ENCODE data around the gene RFTN2. TPM values are rescaled to one million over a fixed set of nuclear protein-coding genes. Genes with fewer than 3 reads are reported as not detected.

RFTN2 gene
- total RNA-seq, 1 donor from 2014 or later, result 9.9 TPM

DNA sequence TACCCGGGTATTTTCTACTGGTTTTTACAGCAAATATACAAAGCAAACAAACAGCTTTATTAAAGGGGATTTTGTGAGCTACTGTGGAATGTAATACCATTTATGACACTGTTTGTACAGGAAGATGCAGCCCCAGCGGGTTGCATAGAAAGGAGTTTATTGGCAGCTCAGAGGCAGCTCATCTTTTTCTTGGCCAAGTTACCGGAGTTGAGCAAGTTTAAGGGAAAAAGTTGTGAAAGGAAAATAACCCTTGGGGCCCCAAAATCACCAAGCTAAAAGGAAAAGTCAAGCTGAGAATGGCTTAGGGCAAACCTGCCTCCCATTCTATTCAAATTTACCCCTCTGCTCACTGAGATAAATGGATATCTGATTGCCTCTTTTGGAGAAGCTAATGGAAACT, 98.8 kb downstream of the RFTN2 start:
- TF ChIP-seq, protein P1, sequence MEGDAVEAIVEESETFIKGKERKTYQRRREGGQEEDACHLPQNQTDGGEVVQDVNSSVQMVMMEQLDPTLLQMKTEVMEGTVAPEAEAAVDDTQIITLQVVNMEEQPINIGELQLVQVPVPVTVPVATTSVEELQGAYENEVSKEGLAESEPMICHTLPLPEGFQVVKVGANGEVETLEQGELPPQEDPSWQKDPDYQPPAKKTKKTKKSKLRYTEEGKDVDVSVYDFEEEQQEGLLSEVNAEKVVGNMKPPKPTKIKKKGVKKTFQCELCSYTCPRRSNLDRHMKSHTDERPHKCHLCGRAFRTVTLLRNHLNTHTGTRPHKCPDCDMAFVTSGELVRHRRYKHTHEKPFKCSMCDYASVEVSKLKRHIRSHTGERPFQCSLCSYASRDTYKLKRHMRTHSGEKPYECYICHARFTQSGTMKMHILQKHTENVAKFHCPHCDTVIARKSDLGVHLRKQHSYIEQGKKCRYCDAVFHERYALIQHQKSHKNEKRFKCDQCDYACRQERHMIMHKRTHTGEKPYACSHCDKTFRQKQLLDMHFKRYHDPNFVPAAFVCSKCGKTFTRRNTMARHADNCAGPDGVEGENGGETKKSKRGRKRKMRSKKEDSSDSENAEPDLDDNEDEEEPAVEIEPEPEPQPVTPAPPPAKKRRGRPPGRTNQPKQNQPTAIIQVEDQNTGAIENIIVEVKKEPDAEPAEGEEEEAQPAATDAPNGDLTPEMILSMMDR (IDR thresholded peaks at IDR 0.05; ENCODE audit: unreplicated experiment), result no peak
- Mint-ChIP-seq H3K4me1 (no peaks in the 10 kb centered on the region), H3K9me3 (peaks cover 13% of the 10 kb centered on the region), H3K4me3 (no peak overlapping the region), H3K27me3 (ENCODE audit: low read depth) (no peaks in the 10 kb centered on the region), H3K27ac (no peak overlapping the region), H3K36me3 (peaks cover 25% of the 10 kb centered on the region)
- no peak for DNase-seq (ENCODE audit: low spot score in 2 of 2, unreplicated experiment in 2 of 2)

DNA sequence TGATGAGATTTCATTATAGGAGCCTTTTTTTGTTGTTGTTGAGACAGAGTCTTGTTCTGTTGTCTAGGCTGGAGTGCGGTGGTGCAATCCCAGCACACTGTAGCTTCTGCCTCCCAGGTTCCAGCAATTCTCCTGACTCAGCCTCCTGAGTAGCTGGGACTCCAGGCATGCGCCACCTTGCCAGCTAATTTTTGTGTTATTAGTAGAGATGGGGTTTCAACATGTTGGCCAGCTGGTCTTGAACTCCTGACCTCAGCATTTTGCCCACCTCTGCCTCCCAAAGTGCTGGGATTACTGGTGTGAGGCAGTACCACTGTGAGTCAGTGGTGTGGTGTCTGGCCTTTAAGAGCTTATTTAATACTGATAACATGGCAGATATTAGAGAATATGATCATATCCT, 99.4 kb downstream of the RFTN2 start:
- TF ChIP-seq, protein P1 (IDR thresholded peaks at IDR 0.05; ENCODE audit: unreplicated experiment), result no peak
- Mint-ChIP-seq H3K36me3 (peaks cover 25% of the 10 kb centered on the region), H3K27me3 (ENCODE audit: low read depth) (no peaks in the 10 kb centered on the region), H3K4me3 (no peak overlapping the region), H3K27ac (no peak overlapping the region), H3K9me3 (peaks cover 13% of the 10 kb centered on the region), H3K4me1 (no peaks in the 10 kb centered on the region)
- DNase-seq (ENCODE audit: low spot score in 2 of 2, unreplicated experiment in 2 of 2), result no peak

DNA sequence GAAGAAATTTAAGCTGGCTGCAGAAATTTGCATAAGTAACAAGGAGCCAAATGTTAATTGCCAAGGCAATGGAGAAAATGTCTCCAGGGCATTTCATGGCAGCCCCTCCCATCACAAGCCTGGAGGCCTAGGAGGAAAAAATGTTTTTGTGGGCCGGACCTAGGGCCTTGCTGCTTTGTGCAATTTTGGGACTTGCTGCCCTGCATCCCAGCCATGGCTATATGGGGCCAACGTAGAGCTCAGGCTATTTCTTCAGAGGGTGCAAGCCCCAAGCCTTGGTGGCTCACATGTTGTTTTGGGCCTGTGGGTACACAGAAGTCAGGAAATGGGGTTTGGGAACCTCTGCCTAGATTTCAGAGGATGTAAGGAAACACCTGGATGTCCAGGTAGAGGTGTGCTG, 101.8 kb downstream of the RFTN2 start:
- TF ChIP-seq, protein P1 (IDR thresholded peaks at IDR 0.05; ENCODE audit: unreplicated experiment), result no peak
- Mint-ChIP-seq H3K4me3 (no peak overlapping the region), H3K9me3 (peaks cover 13% of the 10 kb centered on the region), H3K27ac (no peak overlapping the region), H3K4me1 (no peaks in the 10 kb centered on the region), H3K27me3 (ENCODE audit: low read depth) (no peaks in the 10 kb centered on the region), H3K36me3 (peaks cover 25% of the 10 kb centered on the region)
- no peak for DNase-seq (ENCODE audit: low spot score in 2 of 2, unreplicated experiment in 2 of 2)

DNA sequence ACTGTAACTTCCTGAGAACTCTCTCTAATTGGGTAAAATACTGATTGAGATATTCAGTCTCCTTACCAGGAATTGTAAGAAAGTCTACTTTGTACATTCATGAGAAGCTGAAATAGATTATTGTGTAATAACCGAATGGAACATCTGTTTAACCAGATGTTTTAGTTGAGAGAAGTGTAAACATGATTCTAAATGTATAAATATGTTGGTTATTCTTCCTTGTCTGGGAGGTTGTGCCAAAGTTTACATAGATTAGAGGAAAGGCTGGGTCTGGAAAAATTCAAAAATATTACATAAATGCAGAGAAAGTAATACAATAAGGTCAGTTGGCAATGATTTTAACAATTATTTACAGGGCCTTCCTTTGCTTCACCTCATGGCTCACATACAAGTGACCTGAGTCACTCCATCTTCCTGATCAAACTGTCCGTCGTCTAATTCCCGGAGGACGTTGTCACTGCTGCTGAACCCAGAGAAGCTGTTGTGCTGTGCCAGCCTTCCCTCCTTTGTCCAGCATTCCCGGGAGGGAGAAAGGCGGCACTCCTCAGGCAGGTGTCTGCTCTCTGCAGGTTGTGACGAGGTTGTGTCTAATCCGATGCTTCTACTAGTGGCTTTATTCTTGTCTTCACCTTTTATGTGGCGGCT, 103.6 kb downstream of the RFTN2 start:
- TF ChIP-seq, protein P1 (IDR thresholded peaks at IDR 0.05; ENCODE audit: unreplicated experiment), result no peak
- Mint-ChIP-seq H3K9me3 (peaks cover 13% of the 10 kb centered on the region), H3K27ac (peak overlapping the region; percentile 22), H3K4me3 (no peak overlapping the region), H3K36me3 (peaks cover 28% of the 10 kb centered on the region), H3K4me1 (no peaks in the 10 kb centered on the region), H3K27me3 (ENCODE audit: low read depth) (no peaks in the 10 kb centered on the region)
- no peak for DNase-seq (ENCODE audit: low spot score in 2 of 2, unreplicated experiment in 2 of 2)

DNA sequence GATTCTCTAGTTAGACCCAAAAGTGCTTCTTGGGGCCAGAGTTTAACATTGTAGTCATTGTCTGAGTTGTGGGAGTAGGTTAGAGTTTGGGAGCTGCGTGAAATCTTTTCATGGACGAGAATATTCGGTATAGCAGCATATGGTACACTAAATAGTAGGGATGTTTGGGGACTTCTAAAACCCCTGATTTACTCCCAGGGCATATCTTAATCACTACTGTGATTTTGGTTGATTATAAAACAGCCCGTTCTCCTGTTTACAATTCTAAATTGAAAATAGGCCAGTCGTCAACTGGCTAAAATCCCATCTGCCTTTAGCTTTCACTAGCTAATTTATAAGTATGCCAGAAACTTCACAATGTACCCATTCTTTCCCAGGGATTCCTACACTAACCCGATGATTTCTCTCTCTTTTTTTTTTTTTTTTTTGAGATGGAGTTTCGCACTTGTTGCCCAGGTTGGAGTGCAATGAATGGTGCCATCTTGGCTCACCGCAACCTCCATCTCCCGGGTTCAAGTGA, 115.2 kb downstream of the RFTN2 start:
- no peaks in the 10 kb centered on the region for H3K4me1 Mint-ChIP-seq
- H3K4me3 Mint-ChIP-seq, result no peak overlapping the region
- peaks cover 5% of the 10 kb centered on the region for H3K9me3 Mint-ChIP-seq
- no peaks in the 10 kb centered on the region for H3K27me3 Mint-ChIP-seq (ENCODE audit: low read depth)
- TF ChIP-seq, protein P1 (IDR thresholded peaks at IDR 0.05; ENCODE audit: unreplicated experiment), result no peak
- H3K27ac Mint-ChIP-seq, result no peak overlapping the region
- DNase-seq (ENCODE audit: low spot score in 2 of 2, unreplicated experiment in 2 of 2), result no peak
- peaks cover 25% of the 10 kb centered on the region for H3K36me3 Mint-ChIP-seq
